GM23338 (cell line): ENCODE results near the gene TLDC2. TPM values are rescaled to one million over a fixed set of nuclear protein-coding genes. Genes with fewer than 3 reads are reported as not detected.

Experiments used
- ATAC-seq: fragments of 200-7000 bp; cut with Tn5 transposase; 3 replicates; pipeline ENCODE4 v1.9.1; 2020
- DNase-seq: peaks from one replicate; pipeline ENCODE4 v3.0.0-alpha.2; 2015; ENCODE audit warnings: low spot score
- H2AFZ ChIP-seq: fragments of 200-600 bp; sonication (generic); 2 replicates; pipeline ENCODE4 v1.8.0; 2016; ENCODE audit warnings: antibody characterized with exemption, mild to moderate bottlenecking, moderate library complexity
- H3F3A ChIP-seq: fragments of 200-600 bp; sonication (generic); replicated peaks from 2 replicates; pipeline ENCODE4 v1.8.0; 2017; ENCODE audit warnings: antibody characterized with exemption, mixed run types, low read depth
- H3K27ac ChIP-seq: fragments of 200-600 bp; sonication (generic); 2 replicates; pipeline ENCODE4 v1.6.1; 2016; ENCODE audit warnings: low read depth
- H3K27me3 ChIP-seq: fragments of 200-600 bp; sonication (generic); 2 replicates; pipeline ENCODE4 v1.8.0; 2016; ENCODE audit warnings: mild to moderate bottlenecking, mixed run types, moderate library complexity; ENCODE audit not compliant: insufficient read depth
- H3K36me3 ChIP-seq: fragments of 200-600 bp; sonication (generic); 2 replicates; pipeline ENCODE4 v1.8.0; 2016; ENCODE audit warnings: mild to moderate bottlenecking; ENCODE audit not compliant: insufficient read depth
- H3K4me1 ChIP-seq: fragments of 200-600 bp; sonication (generic); 2 replicates; pipeline ENCODE4 v1.8.0; 2016; ENCODE audit warnings: mild to moderate bottlenecking, moderate library complexity; ENCODE audit not compliant: insufficient read depth
- H3K4me2 ChIP-seq: fragments of 200-600 bp; sonication (generic); 2 replicates; pipeline ENCODE4 v1.7.1; 2017; ENCODE audit warnings: mixed run types
- H3K4me3 ChIP-seq: fragments of 200-600 bp; sonication (generic); 2 replicates; pipeline ENCODE4 v1.6.1; 2016; ENCODE audit warnings: mixed run types
- H3K79me2 ChIP-seq: fragments of 200-600 bp; sonication (generic); replicated peaks from 2 replicates; pipeline ENCODE4 v1.8.0; 2017; ENCODE audit warnings: mild to moderate bottlenecking; ENCODE audit not compliant: insufficient read depth
- H3K9me2 ChIP-seq: fragments of 200-600 bp; sonication (generic); 2 replicates; pipeline ENCODE4 v1.8.0; 2017; ENCODE audit not compliant: insufficient read depth
- H4K20me1 ChIP-seq: fragments of 200-600 bp; sonication (generic); replicated peaks from 2 replicates; pipeline ENCODE4 v1.8.0; 2017; ENCODE audit warnings: mild to moderate bottlenecking; ENCODE audit not compliant: insufficient read depth
- H3K27ac Mint-ChIP-seq: 2 replicates; pipeline ENCODE4 v1.8.0; 2020; ENCODE audit warnings: inconsistent platforms, mild to moderate bottlenecking, moderate library complexity, mixed read lengths
- H3K27me3 Mint-ChIP-seq: 3 replicates; pipeline ENCODE4 v1.8.0; 2022; ENCODE audit warnings: low read depth, mild to moderate bottlenecking, moderate library complexity, mixed read lengths, inconsistent platforms; ENCODE audit not compliant: insufficient read depth, poor library complexity
- H3K36me3 Mint-ChIP-seq: 3 replicates; pipeline ENCODE4 v1.8.0; 2021; ENCODE audit warnings: low read depth, mild to moderate bottlenecking, inconsistent platforms, moderate library complexity, mixed read lengths
- H3K4me1 Mint-ChIP-seq: 3 replicates; pipeline ENCODE4 v1.8.0; 2020; ENCODE audit warnings: mild to moderate bottlenecking, inconsistent platforms, mixed read lengths
- H3K4me3 Mint-ChIP-seq: 3 replicates; pipeline ENCODE4 v1.8.0; 2021; ENCODE audit warnings: moderate library complexity, mild to moderate bottlenecking, inconsistent platforms, mixed read lengths
- H3K9me3 Mint-ChIP-seq: 3 replicates; pipeline ENCODE4 v1.8.0; 2020; ENCODE audit warnings: moderate library complexity, mild to moderate bottlenecking, inconsistent platforms, mixed read lengths
- EZH2phosphoT487 ChIP-seq: fragments of 200-600 bp; sonication (generic); IDR thresholded peaks from one replicate; pipeline ENCODE4 v1.8.1; 2018; ENCODE audit warnings: antibody characterized with exemption; ENCODE audit not compliant: unreplicated experiment
- NANOG ChIP-seq: IDR thresholded peaks from 2 replicates; pipeline ENCODE4 v1.6.1; 2016; ENCODE audit warnings: antibody characterized with exemption, borderline replicate concordance
- polyA plus RNA-seq: library from polyadenylated mRNA; unstranded; fragments of >200 nt; fragmentation: Nextera tagmentation; extraction: Ambion mirVana; gene quantifications from 2 replicates; pipeline ENCODE4 v1.2.1, GENCODE V29; 2016
- total RNA-seq: library from RNA; depleted of rRNA; stranded (reverse); fragments of >200 nt; shearing (Covaris generic); gene quantifications from 2 replicates; pipeline ENCODE4 v1.2.3, GENCODE V29; 2014
- TF ChIP-seq, protein P1 (sequence below): fragments of 250-450 bp; sonication (Bioruptor Pico); IDR thresholded peaks from 2 replicates; pipeline ENCODE4 v1.5.0; 2020; ENCODE audit warnings: mild to moderate bottlenecking, moderate library complexity
- TF ChIP-seq, protein P2 (sequence below), 2 experiments: fragments of 200-600 bp in 1 of 2; sonication (generic) in 1 of 2; conservative IDR thresholded peaks; 2 replicates each; pipeline versions ENCODE4 v1.5.1 to v1.6.1; 2016 to 2017; ENCODE audit warnings: antibody characterized with exemption in 2 of 2, low read depth in 2 of 2, mild to moderate bottlenecking in 2 of 2, moderate library complexity in 1 of 2

TLDC2 gene
- total and polyA plus RNA-seq, 2 experiments from 2014 or later, result 0.16 to 0.38 TPM

DNA sequence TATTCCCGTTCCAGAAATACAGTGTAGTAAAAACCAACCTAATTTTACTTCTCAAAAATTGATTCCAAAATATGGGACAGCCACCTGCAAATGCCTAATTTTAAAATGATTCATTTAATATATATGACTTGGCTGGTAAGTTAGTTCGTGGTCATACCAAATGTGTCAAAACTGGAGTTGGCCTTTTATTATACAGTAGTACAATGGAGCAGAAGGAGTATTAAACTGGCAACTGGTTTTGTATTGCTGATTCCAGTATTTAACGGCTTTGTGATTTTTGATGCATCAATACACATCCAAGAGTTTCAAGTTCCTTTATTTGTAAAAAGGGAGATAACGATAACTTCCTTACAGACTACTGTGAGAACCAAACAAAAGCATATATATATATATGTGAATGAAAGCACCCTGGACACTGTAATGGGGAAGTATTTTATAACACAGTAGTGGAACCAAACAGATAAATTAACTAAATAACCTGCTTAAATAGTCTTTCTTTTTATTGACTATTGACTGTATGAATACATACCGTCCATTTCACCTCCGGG is 50.8 kb downstream of the TLDC2 start (continued):
- TF ChIP-seq, protein P1, sequence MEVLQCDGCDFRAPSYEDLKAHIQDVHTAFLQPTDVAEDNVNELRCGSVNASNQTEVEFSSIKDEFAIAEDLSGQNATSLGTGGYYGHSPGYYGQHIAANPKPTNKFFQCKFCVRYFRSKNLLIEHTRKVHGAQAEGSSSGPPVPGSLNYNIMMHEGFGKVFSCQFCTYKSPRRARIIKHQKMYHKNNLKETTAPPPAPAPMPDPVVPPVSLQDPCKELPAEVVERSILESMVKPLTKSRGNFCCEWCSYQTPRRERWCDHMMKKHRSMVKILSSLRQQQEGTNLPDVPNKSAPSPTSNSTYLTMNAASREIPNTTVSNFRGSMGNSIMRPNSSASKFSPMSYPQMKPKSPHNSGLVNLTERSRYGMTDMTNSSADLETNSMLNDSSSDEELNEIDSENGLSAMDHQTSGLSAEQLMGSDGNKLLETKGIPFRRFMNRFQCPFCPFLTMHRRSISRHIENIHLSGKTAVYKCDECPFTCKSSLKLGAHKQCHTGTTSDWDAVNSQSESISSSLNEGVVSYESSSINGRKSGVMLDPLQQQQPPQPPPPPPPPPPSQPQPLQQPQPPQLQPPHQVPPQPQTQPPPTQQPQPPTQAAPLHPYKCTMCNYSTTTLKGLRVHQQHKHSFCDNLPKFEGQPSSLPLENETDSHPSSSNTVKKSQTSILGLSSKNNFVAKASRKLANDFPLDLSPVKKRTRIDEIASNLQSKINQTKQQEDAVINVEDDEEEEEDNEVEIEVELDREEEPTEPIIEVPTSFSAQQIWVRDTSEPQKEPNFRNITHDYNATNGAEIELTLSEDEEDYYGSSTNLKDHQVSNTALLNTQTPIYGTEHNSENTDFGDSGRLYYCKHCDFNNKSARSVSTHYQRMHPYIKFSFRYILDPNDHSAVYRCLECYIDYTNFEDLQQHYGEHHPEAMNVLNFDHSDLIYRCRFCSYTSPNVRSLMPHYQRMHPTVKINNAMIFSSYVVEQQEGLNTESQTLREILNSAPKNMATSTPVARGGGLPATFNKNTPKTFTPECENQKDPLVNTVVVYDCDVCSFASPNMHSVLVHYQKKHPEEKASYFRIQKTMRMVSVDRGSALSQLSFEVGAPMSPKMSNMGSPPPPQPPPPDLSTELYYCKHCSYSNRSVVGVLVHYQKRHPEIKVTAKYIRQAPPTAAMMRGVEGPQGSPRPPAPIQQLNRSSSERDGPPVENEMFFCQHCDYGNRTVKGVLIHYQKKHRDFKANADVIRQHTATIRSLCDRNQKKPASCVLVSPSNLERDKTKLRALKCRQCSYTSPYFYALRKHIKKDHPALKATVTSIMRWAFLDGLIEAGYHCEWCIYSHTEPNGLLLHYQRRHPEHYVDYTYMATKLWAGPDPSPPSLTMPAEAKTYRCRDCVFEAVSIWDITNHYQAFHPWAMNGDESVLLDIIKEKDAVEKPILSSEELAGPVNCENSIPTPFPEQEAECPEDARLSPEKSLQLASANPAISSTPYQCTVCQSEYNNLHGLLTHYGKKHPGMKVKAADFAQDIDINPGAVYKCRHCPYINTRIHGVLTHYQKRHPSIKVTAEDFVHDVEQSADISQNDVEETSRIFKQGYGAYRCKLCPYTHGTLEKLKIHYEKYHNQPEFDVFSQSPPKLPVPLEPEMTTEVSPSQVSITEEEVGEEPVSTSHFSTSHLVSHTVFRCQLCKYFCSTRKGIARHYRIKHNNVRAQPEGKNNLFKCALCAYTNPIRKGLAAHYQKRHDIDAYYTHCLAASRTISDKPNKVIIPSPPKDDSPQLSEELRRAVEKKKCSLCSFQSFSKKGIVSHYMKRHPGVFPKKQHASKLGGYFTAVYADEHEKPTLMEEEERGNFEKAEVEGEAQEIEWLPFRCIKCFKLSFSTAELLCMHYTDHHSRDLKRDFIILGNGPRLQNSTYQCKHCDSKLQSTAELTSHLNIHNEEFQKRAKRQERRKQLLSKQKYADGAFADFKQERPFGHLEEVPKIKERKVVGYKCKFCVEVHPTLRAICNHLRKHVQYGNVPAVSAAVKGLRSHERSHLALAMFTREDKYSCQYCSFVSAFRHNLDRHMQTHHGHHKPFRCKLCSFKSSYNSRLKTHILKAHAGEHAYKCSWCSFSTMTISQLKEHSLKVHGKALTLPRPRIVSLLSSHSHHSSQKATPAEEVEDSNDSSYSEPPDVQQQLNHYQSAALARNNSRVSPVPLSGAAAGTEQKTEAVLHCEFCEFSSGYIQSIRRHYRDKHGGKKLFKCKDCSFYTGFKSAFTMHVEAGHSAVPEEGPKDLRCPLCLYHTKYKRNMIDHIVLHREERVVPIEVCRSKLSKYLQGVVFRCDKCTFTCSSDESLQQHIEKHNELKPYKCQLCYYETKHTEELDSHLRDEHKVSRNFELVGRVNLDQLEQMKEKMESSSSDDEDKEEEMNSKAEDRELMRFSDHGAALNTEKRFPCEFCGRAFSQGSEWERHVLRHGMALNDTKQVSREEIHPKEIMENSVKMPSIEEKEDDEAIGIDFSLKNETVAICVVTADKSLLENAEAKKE (CRISPR knock-in tag), result no peak
- TF ChIP-seq, protein P2, sequence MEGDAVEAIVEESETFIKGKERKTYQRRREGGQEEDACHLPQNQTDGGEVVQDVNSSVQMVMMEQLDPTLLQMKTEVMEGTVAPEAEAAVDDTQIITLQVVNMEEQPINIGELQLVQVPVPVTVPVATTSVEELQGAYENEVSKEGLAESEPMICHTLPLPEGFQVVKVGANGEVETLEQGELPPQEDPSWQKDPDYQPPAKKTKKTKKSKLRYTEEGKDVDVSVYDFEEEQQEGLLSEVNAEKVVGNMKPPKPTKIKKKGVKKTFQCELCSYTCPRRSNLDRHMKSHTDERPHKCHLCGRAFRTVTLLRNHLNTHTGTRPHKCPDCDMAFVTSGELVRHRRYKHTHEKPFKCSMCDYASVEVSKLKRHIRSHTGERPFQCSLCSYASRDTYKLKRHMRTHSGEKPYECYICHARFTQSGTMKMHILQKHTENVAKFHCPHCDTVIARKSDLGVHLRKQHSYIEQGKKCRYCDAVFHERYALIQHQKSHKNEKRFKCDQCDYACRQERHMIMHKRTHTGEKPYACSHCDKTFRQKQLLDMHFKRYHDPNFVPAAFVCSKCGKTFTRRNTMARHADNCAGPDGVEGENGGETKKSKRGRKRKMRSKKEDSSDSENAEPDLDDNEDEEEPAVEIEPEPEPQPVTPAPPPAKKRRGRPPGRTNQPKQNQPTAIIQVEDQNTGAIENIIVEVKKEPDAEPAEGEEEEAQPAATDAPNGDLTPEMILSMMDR (conservative IDR thresholded peaks at IDR 0.05; ENCODE audit: low read depth in 2 of 2), result no peak
- TF ChIP-seq EZH2phosphoT487, result no peak
- TF ChIP-seq NANOG, result no peak

DNA sequence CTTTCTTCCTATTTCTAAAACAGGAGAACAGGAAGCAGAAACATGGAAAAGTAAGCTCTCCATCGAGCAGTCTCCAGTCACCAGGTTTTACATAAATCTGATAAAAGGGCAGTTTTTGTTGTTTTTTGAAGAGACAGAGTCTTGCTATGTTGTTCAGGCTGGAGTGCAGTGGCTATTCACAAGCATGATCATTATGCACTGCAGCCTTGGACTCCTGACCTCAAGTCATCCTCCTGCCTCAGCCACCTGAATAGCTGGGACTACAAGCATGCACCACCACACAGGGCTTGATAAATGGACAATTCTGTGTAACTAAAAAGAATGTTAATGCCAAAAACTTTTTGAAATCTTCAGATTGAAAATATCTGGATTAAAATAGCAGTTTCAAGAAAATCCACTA is 51.8 kb downstream of the TLDC2 start:
- H3K27me3 ChIP-seq, result no peaks in the 10 kb centered on the region
- no peak overlapping the region for H3K27ac ChIP-seq
- H3K9me2 ChIP-seq, result no peaks in the 10 kb centered on the region
- H3K36me3 ChIP-seq, result peaks cover 5% of the 10 kb centered on the region
- H3K27ac Mint-ChIP-seq, result no peak overlapping the region
- no peaks in the 10 kb centered on the region for H3K79me2 ChIP-seq
- H3K36me3 Mint-ChIP-seq, result peaks cover 51% of the 10 kb centered on the region
- no peak overlapping the region for H3K4me3 Mint-ChIP-seq
- H4K20me1 ChIP-seq, result no peaks in the 10 kb centered on the region
- no peak overlapping the region for H3K4me3 ChIP-seq
- ATAC-seq (no peak), DNase-seq (no peak)
- no peak overlapping the region for H2AFZ ChIP-seq
- H3K4me1 Mint-ChIP-seq, result peaks cover 10% of the 10 kb centered on the region
- H3K4me2 ChIP-seq, result no peak overlapping the region
- no peaks in the 10 kb centered on the region for H3K9me3 Mint-ChIP-seq
- no peaks in the 10 kb centered on the region for H3K27me3 Mint-ChIP-seq
- H3F3A ChIP-seq, result 0 out of 2 replicates have a peak, but pooled peaks cover 3% of the 10 kb centered on the region
- TF ChIP-seq, protein P2 (conservative IDR thresholded peaks at IDR 0.05; ENCODE audit: low read depth in 2 of 2), result no peak
- 0 out of 2 replicates have a peak, but pooled peaks cover 8% of the 10 kb centered on the region for H3K4me1 ChIP-seq
